Measurements from ENCODE around the gene NUPR2. TPM values are rescaled to one million over a fixed set of nuclear protein-coding genes. Genes with fewer than 3 reads are reported as not detected.
A peak's percentile ranks its signal among the peaks of the same experiment; 100 is the strongest.
"Not testable (repeated sequence)": the region's sequence is repeated elsewhere in the genome, so short reads cannot be mapped to it uniquely, and the experiment has no call there.

NUPR2 gene
- total RNA-seq: not detected

GRCh38 chr7:56115852-56116538 lies at the start of gene NUPR2:
Gene NUPR2, minus strand, starts transcription at chr7:56116417. Its CDS starts 103 bp downstream, at chr7:56116314.
- Histone ChIP-seq H3K4me3 (peak within 1 kb of the TSS in 1 of 4 donors; percentile 21), H3K36me3 (no peaks in the 10 kb centered on the region), H3K27me3 (peaks cover 9 to 13% (median 11%) of the 10 kb centered on the region in 3 donors), H3K9me3 (no peaks in the 10 kb centered on the region), H3K4me1 (no peaks in the 10 kb centered on the region), H3K27ac (no peak within 1 kb of the TSS)
- no peak for DNase-seq
- no peak for ATAC-seq
- intact Hi-C loops (cut with DNase I; ENCODE audit: low total_unique reads) (no loop called here), in situ Hi-C loops (cut with MboI; ENCODE audit: low sequenced_read_pairs in 4 of 4) (no loop called here)
- no peak for TF ChIP-seq POLR2A (IDR thresholded peaks at IDR 0.05)
- no peak for TF ChIP-seq CTCF (IDR thresholded peaks at IDR 0.05 in 4 of 5, conservative IDR thresholded peaks at IDR 0.05 in 1 of 5)

GRCh38 chr7:56157238-56157790 lies 41.1 kb upstream of the NUPR2 start:
- TF ChIP-seq POLR2A (IDR thresholded peaks at IDR 0.05) (no peak), CTCF (IDR thresholded peaks at IDR 0.05 in 4 of 5, conservative IDR thresholded peaks at IDR 0.05 in 1 of 5) (no peak)
- Histone ChIP-seq H3K4me3 (no peak overlapping the region), H3K9me3 (no peaks in the 10 kb centered on the region), H3K36me3 (no peaks in the 10 kb centered on the region), H3K27ac (no peak overlapping the region), H3K4me1 (no peaks in the 10 kb centered on the region), H3K27me3 (no peaks in the 10 kb centered on the region)
- ATAC-seq (no peak), DNase-seq (no peak)
- intact Hi-C loops (cut with DNase I; ENCODE audit: low total_unique reads) (no loop called here), in situ Hi-C loops (cut with MboI; ENCODE audit: low sequenced_read_pairs in 4 of 4) (no loop called here)

GRCh38 chr7:56131062-56131461 lies 14.8 kb upstream of the NUPR2 start:
- H3K9me3 ChIP-seq; H3K27ac ChIP-seq; intact Hi-C loops (cut with DNase I; ENCODE audit: low total_unique reads); H3K4me1 ChIP-seq; DNase-seq; H3K36me3 ChIP-seq; ATAC-seq; H3K27me3 ChIP-seq; in situ Hi-C loops (cut with MboI; ENCODE audit: low sequenced_read_pairs in 4 of 4); H3K4me3 ChIP-seq: not testable (repeated sequence)

- intact Hi-C loops (cut with DNase I; ENCODE audit: low total_unique reads) (no loop called here), in situ Hi-C loops (cut with MboI; ENCODE audit: low sequenced_read_pairs in 4 of 4) (no loop called here)
- Histone ChIP-seq H3K27ac (no peak overlapping the region), H3K36me3 (no peaks in the 10 kb centered on the region), H3K27me3 (no peaks in the 10 kb centered on the region), H3K9me3 (no peaks in the 10 kb centered on the region), H3K4me3 (no peak overlapping the region), H3K4me1 (no peaks in the 10 kb centered on the region)
- ATAC-seq (no peak), DNase-seq (no peak)
- TF ChIP-seq CTCF (IDR thresholded peaks at IDR 0.05 in 4 of 5, conservative IDR thresholded peaks at IDR 0.05 in 1 of 5) (no peak), POLR2A (IDR thresholded peaks at IDR 0.05) (no peak)
Measured at GRCh38 chr7:56127241-56127975, 11.2 kb upstream of the NUPR2 start.

GRCh38 chr7:56125831-56126230 lies 9.6 kb upstream of the NUPR2 start:
- Histone ChIP-seq H3K27ac (no peak overlapping the region), H3K36me3 (no peaks in the 10 kb centered on the region), H3K27me3 (no peaks in the 10 kb centered on the region), H3K9me3 (no peaks in the 10 kb centered on the region), H3K4me1 (no peaks in the 10 kb centered on the region), H3K4me3 (no peak overlapping the region)
- ATAC-seq (no peak), DNase-seq (no peak)
- intact Hi-C loops (cut with DNase I; ENCODE audit: low total_unique reads) (no loop called here), in situ Hi-C loops (cut with MboI; ENCODE audit: low sequenced_read_pairs in 4 of 4) (no loop called here)
- TF ChIP-seq POLR2A (IDR thresholded peaks at IDR 0.05) (no peak), CTCF (IDR thresholded peaks at IDR 0.05 in 4 of 5, conservative IDR thresholded peaks at IDR 0.05 in 1 of 5) (no peak)

Measured in gastrocnemius medialis (tissue), 4 donors.